Skin of body (tissue), 2 donors: ENCODE results near the gene KPNA3. TPM values are rescaled to one million over a fixed set of nuclear protein-coding genes. Genes with fewer than 3 reads are reported as not detected.
"Not testable (repeated sequence)": the region's sequence is repeated elsewhere in the genome, so short reads cannot be mapped to it uniquely, and the experiment has no call there.

Source experiments
- DNase-seq: peaks from one replicate; lab custom pipeline; 2025; lab: John Stamatoyannopoulos, UW
- total RNA-seq: library from RNA; depleted of rRNA; stranded (reverse); fragments of >200 nt; gene quantifications from one replicate; pipeline ENCODE4 v1.2.3, GENCODE V29; 2014

The KPNA3 gene, protein sequence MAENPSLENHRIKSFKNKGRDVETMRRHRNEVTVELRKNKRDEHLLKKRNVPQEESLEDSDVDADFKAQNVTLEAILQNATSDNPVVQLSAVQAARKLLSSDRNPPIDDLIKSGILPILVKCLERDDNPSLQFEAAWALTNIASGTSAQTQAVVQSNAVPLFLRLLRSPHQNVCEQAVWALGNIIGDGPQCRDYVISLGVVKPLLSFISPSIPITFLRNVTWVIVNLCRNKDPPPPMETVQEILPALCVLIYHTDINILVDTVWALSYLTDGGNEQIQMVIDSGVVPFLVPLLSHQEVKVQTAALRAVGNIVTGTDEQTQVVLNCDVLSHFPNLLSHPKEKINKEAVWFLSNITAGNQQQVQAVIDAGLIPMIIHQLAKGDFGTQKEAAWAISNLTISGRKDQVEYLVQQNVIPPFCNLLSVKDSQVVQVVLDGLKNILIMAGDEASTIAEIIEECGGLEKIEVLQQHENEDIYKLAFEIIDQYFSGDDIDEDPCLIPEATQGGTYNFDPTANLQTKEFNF
- 28.3 TPM for total RNA-seq

DNA sequence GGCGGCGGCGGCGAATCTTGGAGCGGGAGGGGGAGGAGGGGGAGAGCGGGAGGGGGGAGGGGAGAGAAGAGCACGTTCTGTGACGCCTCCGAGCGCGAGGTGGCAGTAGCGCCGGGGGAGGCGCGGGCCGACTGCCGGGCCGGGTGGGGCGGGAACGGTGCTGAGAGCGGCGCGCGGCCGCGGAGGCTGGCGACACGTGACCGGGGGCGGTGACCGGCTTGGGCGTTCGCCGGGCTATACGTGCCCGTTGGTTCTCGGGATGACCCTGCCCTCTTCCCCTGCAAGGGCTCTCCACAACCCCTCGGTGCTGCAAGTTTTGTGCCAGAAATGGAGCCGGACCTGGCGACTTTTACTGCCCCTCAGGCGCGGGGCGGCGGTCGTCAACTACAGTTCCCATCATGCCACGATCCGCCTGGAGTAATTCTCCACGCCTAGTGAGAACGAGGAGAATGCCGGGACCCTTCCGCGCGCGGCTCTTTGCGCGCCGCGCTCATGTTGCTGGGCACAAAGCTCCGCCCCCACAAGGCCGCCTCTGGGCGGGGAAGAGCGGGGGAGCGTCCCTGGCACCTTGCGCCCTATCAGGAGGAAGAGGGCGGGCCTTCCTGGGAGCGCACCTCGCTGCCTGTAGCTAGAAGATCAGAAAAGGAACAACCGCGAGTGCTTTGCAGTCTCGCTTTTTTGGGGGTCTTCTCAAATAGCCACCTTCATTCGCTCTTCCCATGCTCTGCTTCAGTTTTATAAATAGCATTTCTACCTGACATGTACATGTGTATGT is at the start of gene KPNA3:
TSS of gene KPNA3 (minus strand) at position 133 of the 775 bp plus-strand sequence. CDS start 176 bp downstream, outside the sequence.
- peak; percentile 96 for DNase-seq

DNA sequence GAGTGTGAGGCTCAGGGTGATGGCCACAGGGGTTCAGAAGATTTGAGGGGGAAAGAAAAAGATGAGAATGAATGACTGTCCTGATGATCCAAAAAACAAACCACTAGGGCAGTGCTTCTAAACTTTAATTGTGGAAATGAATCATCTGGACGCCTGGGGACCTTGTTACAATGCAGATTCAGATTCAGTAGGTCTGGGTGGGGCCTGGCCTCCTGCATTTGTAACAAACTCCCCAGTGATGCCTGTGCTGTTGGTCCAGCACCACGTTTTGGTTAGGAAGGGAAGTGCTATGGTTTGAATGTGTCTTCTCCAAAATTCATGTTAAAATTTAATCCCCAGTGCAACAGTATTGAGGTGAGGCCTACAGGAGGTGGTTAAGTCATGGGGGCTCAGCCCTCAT is 49.5 kb upstream of the KPNA3 start:
- no peak for DNase-seq

DNA sequence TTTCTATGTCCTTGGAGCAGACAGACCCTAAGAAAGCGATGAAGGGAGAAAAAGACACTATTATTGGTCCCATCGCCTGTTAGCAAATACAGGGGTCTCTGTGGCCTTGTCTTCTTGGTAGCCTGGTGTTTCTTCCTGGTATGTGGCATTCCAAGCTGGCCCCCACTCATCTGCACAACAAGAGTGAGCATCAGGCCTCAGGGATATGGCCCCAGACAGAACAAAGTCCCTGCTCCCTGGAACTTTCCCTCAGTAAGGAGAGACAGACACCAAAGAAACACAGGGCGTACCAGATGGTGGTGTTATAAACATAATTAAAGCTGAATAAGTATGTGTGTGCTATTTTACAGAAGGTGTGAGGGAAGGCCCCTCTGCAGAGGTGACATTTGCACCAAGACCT is 48.2 kb upstream of the KPNA3 start:
- no peak for DNase-seq

DNA sequence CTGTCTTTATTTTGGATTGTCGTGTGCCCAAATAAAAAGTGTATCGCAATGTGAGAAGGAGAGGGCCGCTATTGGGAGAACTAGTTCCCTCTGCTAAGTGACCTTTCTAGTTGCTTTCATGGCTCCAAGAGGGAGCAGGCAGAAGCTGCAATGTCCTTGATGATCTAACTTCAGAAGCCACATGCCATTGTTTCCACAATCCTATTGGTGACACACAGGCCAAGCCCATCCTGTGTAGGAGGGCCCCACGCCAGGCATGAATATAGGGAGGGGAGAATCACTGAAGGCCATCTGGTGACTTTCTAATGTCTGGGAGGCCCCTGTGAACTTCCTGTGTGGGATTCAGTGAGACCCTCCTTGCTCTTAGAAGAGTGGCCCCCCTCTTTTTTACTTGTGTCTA is 47.8 kb upstream of the KPNA3 start:
- DNase-seq, result no peak

DNA sequence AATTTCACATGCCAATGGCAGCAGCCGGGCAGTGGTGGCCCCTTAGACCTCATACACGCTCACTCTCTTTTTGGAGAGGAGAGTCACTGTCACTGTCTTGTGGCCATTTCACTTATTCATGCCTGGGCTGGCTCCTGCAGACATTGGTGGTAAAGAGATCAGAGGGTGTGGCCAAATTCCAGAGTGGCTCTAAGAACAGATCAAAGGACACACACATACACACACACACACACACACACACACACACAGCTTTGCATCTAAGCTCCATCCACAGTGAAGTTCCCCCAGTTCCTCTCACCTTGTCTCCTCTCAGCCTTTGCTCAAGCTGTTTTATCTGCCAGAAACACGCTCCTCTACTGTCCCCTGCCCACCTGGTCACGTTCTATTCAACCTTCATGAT is 46.5 kb upstream of the KPNA3 start:
- no peak for DNase-seq

DNA sequence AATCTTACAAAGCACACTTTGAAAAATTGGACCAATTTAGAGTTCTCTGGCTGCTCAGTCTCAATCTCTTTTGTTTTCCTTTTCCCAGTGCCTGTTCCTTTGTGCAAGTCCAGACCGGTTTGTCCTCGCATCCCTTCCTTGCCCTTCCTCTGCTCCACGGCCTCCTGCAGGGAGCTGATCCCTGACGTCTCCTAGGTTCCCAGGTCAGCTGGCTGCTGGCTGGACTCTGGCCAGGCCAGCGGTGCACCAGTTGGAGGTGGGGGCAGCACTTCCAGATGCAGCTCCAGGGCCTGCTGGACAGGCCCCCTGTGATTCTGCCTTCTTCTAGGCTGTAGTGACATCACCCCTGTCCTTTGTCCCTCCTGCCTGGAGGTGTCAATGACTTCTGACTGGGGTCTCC is 44.0 kb upstream of the KPNA3 start:
- DNase-seq, result no peak

DNA sequence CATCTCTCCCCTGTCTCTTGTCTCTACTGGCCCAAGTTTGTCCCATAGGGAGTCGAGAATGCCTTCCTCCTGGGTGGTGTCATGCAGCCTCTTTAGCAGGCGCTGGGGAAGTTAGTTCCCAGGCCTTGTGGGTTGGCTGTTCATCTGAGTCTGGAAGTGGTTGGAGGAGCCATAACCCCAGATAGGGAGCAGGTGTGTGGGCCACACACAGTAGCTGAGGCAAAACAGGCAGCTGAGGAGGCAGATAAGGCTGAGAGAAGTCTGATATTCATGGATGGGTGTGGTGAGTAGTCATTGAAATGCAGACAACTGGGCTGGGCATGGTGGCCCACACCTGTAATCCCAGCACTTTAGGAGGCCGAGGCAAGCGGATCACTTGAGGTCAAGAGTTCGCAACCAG is 40.9 kb upstream of the KPNA3 start:
- DNase-seq, result no peak

DNA sequence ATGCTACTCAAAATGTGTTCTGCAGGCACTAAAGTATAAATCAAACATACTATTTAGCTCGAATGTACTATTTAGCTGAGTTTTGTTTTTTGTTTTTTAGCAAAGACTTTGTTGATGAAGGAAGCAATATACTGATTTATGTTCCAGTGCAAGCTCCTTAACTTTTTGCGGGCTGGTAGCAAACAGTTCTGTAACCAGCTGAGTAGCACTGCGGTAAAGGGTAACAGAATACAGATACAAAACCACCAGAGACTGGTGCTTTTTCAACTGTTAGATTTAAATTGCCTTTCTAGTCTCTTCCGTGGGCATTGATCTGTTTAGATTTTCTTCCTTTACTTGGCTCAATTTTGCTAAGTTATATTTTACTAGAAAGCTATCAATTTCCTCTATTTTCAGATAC is 39.0 kb upstream of the KPNA3 start:
- DNase-seq, result no peak

DNA sequence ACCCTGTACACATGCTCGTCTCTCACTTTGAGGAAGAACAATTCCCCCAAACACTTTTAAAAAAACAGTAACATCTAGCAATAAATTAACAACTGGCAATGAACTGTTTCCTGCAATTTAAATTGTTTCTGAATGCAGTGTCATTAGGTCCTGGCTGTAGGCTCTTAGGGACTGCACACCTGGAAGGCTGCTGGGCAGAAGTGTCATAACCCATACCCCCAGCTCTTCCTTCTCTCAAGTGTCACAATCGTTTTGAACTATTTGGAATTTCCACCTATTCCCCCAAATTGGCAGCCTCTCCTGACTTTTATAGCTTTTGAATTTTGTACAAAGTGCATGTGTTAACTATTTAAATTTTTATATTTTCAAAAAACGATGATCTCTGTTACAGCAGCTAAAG is 38.2 kb upstream of the KPNA3 start:
- no peak for DNase-seq

DNA sequence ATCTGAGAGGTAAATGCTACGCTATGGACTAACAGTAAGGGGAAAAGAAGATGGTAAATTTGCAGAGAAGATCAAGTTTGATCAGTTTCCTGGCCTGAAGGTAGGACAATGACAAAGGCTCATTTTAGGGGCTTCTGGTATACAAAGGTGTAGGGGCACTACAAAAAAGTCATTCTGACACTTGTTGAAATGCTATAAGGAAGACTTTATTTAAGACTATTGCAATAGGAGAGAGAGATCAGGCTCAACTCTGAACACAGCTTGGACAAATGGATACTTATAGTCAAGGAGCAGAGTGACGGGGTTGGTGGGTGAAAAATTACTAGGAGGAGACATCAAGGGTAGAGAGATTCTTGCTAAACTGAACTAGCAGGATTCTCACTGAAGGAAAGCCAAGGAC is 37.2 kb upstream of the KPNA3 start:
- no peak for DNase-seq

DNA sequence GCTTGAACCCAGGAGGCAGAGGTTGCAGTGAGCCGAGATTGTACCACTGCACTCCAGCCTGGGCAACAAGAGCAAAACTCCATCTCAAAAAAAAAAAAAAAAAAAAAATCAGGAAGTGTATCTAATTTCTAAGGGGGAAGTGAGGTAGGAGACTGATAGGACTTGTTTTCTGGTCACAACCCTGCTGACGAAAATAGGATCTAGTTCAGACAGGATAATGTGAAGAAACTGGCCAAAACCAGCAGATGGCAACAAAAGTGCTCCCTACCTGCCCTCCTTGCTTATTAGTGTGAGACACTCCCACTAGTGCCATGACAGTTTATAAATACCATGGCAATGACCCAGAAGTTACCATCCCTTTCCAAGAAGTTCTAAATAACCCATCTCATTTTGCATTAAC is 36.0 kb upstream of the KPNA3 start:
- no peak for DNase-seq

DNA sequence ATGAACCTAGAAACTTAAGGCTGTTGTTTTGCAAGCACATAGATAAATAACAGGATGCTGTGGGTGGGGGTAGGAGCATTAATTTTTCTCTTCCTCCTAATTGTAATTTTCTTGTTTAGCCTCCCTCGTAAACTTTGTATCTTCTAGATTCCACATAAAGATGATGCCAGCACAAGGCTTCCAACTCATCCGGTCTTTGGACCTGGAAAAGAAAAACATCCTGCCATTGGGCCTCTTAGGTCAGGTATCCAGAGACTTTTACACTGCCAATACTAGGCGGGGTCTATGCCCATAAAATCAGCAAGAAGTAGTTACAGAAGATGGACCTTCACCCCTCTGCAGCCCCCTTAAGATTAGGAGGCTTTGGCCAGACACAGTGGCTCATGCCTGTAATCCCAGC is 35.4 kb upstream of the KPNA3 start:
- DNase-seq, result no peak

DNA sequence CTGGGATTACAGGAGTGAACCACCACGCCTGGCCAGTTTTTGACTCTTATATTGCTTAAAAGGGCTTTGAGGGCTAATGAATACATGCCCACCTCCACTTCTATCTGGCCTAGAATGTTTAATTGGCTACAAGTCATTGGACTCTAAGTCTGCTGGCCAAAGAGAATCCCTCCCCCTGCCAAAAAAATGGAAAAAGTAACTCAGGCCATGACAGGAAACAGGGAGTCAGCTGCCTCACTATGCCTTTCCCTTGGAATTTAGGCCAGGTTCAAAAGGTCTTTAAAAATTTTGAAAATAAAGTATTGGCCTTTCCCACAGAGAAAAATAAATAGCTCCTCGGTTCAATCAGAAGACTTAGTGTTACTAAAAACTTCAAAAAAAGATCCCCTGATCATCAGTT is 34.9 kb upstream of the KPNA3 start:
- DNase-seq, result no peak

DNA sequence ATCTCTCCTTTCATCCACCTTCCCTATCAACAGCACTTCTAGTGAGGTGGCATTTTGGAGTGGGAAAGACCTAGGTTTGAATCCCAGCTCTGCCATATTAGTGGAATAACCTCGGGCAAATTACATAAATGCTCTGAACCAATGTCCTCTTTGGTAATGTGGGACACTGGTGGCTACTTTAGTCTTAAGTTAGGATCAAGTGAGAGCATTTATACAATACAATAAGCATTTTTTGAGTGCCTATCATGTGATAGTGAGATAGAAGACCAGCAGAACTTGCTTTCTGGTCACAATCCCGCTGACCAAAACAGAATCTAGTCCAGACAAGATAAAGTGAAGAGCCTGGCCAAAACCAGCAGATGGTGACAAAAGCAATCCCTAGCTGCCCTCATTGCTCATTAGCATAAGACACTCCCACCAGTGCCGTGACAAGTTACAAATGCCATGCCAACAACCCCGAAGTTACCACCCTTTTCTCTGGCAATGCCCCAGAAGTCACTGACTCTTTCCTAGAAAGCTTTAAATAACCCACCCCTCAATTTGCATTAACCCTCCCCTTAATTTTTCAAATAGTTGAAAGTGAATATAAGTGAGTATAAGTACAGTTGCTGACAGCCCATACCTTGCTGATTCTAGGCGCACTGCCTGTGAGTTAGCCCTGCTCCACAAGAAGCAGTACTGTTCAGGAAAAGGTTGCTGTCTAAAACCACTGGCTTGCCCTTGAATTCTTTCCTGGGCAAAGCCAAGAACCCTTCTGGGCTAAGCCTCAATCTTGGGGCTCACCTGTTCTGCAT is 28.9 kb upstream of the KPNA3 start:
- no peak for DNase-seq

DNA sequence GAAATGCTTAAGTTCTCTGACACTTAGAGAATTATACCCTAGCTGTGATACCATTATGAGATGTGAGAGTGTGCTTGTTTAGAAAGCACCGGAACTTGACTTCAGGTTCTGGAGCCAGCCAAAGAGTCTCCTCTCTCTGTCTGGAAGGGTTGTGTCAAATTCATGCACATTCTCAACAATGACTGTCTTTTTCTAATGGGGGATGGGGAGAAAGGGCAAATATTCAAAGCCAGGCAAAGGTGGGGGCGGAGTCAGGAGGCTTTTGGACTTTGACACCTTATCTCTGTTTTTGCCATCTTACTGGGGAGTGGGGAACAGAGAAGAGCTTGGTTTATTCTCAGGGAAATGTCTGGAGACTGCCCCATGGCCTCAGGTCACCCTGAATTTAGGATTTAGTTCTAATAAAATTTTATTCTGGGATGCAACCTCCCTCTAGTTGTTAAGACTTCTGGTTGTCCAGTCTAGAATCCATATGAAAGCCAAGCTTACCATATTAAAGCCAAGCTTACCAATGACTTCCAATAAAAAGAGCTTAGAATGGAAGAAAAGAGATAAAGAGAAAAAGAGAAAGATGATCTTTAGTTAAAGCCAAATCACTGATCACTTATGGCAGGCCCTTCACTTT is 28.2 kb upstream of the KPNA3 start:
- no peak for DNase-seq

DNA sequence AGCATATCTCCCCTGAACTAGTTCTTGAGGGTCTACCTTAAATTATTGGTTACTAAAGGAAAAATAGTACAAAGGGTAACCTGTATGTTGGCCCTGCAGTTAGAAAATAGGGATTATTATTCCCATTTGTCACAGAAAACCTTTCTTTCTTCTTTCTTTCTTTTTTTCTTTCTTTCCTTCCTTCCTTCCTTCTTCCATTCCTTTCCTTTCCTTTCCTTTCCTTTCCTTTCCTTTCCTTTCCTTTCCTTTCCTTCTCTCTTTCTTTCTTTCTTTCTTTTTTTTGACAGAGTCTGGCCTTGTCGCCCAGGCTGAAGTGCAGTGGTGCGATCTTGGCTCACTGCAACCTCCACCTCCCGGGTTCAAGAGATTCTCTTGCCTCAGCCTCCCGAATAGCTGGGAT is 23.6 kb upstream of the KPNA3 start:
- not testable (repeated sequence) for DNase-seq

DNA sequence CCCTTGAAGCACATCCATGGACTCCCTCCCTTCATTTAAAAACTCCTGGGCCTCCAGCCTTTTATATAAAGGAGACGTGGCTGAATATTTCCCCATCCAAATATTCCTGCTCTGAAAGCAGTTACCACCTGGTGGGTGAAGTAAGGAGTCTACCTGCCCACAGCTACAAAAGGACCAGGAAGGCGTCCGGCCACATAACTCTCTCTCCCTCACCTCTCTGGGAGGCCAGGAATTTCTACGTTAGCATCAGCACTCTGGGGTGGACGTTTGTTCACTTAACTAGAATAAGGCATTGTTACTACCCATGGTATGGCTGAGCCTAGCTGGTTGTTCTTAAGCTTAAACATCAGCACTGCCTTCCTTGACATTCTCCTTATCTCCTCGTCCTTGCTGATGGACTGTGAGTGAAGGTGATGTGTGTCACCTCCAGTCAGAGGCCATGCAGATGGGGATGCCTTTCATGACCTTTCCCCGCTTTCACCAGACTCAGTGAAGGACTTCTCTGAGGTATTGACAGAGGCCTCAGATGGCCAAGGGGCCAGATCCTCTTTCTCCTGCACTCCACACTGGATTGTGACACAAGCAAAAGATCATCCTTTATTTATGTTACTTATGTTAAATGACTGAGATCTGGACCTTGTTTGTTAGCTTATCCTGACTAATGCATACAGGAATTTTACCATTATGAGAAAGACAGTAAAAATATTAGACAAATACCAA is 22.2 kb upstream of the KPNA3 start:
- DNase-seq, result no peak

DNA sequence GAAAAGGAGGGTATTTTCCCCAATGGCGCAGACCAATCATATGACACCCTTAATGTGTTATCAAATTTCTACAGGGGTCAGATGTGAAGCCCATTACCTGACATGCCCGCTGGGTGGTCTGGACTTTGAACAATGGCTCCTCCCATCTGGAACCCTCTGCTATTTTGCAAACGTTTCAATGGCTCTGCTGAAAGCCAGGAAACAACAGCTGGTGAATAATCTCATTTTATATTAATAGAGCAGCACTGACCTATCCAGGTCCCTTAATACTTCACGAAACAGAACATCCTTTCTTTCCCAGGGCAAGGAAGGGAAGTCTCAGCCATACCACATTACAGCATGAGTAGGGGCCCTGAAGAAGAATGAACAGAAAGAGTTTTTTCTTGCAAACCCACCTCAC is 20.3 kb upstream of the KPNA3 start:
- no peak for DNase-seq

DNA sequence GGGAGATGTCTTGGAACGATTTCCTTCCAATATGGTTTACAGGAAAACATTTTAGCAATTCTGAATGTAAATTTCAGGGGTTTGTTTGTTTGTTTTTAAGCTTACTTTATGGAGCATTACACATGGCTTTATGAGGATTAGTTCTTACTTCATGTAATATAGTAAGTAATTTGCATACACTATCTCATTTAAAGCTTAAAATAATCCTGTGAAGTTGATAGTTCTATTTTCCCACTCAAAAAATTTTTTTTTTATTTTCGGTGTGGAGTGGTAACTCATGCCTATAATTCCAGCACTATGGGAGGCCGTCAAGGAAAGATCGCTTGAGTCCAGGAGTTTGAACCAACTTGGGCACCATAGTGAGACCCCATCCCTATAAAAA is 19.0 kb upstream of the KPNA3 start:
- DNase-seq, result no peak

DNA sequence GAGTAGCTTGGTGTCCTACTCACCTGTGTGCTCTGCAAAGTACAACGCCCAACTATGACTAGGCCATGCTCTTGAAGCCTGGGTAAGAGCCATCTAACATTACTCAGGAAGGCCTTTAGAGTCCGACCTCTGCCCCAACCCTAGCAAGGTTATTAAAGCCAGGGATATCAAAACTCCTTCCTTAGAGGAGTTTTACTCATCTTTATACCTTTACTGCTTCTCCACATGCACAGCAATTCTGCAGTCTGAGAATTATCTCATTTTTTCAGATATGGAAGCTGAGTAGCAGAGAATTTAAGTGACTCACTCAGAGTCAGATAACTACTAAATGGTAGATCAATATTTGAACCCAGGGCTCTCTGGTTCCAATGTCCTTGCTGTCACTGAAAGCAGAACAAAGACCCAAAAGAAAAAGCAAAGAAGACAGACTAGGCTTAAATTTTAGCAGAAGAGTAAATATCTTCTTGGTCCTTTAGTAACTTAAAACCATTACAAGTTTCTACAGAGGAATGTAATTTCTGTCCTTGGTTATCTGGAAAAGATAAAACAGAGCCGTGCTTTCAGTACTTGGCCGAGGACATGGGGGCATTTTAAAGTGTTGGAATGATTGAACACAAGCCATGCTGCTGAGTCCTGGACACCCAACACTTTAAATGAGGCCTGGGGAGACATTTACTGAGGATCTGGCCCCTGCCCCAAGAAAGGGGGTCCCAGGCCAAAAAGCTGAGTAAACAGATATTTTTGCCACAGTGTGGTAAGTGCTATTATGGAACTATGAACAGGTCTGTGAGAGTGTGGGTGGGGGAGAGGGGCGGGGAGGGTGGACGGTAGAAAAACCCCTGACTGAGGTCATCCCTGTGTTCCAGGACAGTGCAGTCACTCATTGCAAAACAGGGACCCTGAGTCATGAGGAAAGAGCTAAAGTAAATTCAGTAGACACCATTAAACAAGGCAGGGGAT is 18.4 kb upstream of the KPNA3 start:
- no peak for DNase-seq
